Measurements from ENCODE around the gene ALOX12. TPM values are rescaled to one million over a fixed set of nuclear protein-coding genes. Genes with fewer than 3 reads are reported as not detected.

ALOX12 gene
- total RNA-seq, 4 donors from 2014 or later, result 0.25 TPM; not detected in 3

DNA sequence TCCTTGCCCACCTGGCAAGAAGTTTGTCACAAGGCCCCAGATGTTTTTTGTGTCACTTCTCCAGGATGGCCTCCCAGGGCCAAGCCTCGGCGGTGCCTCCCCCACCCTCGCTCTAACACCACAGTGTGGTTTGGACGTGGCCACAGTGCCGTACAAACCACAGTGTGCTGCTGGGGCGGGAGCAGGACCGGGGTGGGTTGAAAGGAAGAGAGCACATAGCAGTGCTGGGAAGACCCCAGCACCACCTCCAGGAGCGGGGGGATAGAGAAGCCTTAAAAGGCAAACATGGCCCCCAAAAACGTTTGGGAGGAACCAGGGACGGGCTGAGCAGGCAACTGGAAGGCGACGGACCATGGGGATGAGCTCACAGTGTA lies 22.0 kb downstream of the ALOX12 start:
- no peak for DNase-seq (ENCODE audit: low spot score)
- TF ChIP-seq, protein P1, sequence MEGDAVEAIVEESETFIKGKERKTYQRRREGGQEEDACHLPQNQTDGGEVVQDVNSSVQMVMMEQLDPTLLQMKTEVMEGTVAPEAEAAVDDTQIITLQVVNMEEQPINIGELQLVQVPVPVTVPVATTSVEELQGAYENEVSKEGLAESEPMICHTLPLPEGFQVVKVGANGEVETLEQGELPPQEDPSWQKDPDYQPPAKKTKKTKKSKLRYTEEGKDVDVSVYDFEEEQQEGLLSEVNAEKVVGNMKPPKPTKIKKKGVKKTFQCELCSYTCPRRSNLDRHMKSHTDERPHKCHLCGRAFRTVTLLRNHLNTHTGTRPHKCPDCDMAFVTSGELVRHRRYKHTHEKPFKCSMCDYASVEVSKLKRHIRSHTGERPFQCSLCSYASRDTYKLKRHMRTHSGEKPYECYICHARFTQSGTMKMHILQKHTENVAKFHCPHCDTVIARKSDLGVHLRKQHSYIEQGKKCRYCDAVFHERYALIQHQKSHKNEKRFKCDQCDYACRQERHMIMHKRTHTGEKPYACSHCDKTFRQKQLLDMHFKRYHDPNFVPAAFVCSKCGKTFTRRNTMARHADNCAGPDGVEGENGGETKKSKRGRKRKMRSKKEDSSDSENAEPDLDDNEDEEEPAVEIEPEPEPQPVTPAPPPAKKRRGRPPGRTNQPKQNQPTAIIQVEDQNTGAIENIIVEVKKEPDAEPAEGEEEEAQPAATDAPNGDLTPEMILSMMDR (IDR thresholded peaks at IDR 0.05), result no peak
- ATAC-seq (ENCODE audit: low FRiP score), result no peak

DNA sequence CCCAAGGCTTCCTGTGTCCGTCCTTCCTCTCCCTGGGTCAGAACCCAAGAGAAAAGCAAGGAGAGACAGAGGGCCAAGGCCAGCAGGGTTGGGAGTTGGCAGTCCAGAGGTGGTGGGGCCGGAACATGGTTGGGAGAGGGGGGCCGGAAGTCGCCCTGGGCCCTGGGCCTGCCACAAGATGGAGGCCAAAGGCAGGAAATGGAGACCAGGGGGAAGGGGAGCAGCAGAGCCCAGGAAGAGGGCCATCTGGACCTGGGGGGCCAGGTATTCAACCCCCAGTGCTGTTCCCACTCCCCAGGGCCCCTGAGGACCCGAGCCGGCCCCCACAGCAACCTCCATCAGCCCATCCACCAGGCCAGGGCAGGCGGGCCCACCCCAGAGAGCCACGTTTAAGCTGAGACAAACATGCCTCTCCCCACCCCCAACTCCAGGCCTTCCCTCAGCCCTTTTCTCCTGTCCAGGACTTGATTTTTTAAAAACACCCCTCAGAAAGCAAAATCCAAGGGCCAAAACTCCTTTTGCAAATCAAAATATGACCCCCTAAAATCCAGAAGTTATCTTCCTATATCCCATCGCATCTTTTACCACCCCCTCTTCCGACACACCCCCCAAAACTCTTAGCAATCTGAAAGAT lies 22.6 kb downstream of the ALOX12 start:
- ATAC-seq (ENCODE audit: low FRiP score) (no peak), DNase-seq (ENCODE audit: low spot score) (no peak)
- TF ChIP-seq, protein P1 (IDR thresholded peaks at IDR 0.05), result no peak

DNA sequence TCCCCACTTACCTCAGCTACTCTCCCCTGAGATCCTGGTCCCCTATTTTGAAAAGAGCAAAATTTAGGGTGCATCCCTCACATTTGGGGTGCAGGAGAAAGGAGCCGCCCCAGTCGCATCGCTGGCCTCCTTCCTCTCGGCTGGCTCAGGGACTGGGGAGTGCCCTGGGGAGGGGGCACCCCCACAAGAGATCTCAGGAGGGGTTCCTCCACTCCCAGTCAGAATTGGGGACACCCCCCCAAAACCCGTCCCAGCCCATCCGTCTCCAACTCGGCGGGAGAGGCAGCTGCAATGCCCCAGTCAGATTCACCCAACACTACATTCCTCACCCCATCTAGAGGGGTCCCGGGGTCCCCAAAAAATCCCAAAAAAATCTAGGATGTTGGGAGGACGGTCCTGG lies 23.5 kb downstream of the ALOX12 start:
- TF ChIP-seq, protein P1 (IDR thresholded peaks at IDR 0.05), result no peak
- ATAC-seq (ENCODE audit: low FRiP score) (no peak), DNase-seq (ENCODE audit: low spot score) (no peak)

DNA sequence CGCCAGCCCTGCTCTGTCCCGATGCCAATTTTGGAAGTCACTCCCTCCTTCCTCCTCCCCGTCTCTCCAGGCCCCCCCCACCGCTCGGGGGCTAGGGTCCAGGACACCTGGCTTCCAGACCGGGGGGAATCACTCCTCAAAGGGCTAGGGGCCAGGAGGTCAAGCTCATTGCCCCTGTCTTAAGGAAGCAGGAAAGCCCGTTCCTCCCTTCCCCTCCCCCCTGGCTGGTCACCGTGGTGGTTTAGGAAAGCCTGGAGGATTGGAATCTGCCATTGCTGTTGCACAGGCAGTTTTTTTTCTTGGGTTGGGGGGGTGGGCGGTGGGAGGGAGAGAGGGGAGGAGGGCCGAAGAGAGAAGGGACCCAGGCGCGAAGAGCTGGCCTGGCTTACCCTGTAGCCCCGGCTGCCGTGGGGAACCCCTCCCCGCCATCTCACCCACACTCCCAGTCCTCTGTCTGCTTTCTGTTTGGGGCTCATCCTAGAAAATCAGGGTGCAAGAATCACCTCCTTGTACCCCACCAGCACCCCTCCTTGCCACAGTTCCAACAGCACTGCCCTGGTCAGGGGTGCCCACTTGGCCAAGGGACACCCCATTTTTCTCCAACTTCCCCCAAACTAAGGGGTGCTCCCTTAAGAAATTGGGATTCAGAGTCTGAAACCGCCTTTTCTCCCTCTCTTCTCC lies 24.1 kb downstream of the ALOX12 start:
- ATAC-seq (ENCODE audit: low FRiP score), result no peak

DNA sequence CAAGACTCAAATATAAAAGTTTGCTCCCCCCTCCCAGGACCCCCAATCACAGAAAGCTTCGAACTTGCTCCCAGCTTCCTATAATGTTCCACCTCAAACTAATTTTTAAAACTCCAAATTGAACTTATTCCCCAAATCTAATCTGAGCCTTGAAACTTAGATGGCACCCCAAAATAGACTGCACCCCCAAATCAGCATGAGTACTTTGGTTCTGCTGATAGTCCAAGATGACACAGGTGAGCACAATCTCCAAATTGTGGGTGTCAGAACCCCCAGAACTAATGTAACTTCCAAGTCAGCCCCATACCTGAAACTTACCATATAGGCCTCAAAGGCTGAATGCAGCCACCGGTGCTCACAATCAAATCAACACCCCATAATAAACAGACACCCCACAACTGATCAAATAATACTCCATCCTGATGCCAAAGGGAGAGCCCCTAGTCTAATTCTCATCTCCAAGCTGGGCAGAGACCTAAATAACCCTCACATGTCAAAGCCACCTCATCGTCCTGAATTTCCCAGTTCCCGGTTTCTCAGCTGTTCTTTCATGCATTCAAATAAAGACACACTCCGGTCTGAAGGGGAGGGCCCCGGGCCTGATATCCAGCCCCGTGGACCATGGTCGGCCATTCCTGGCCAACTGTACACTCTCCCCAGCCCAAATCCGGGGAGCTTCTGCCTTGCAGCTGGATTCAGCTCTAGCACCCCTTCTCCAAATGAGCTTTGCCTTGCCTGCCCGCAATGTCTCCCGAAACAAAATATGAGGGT lies 25.2 kb downstream of the ALOX12 start:
- no peak for DNase-seq (ENCODE audit: low spot score)
- ATAC-seq (ENCODE audit: low FRiP score), result no peak
- TF ChIP-seq, protein P1 (IDR thresholded peaks at IDR 0.05), result no peak

More for the DNA sequence above, 24.1 kb downstream of the ALOX12 start:
- TF ChIP-seq, protein P1 (IDR thresholded peaks at IDR 0.05), result no peak
- DNase-seq (ENCODE audit: low spot score), result no peak

DNA sequence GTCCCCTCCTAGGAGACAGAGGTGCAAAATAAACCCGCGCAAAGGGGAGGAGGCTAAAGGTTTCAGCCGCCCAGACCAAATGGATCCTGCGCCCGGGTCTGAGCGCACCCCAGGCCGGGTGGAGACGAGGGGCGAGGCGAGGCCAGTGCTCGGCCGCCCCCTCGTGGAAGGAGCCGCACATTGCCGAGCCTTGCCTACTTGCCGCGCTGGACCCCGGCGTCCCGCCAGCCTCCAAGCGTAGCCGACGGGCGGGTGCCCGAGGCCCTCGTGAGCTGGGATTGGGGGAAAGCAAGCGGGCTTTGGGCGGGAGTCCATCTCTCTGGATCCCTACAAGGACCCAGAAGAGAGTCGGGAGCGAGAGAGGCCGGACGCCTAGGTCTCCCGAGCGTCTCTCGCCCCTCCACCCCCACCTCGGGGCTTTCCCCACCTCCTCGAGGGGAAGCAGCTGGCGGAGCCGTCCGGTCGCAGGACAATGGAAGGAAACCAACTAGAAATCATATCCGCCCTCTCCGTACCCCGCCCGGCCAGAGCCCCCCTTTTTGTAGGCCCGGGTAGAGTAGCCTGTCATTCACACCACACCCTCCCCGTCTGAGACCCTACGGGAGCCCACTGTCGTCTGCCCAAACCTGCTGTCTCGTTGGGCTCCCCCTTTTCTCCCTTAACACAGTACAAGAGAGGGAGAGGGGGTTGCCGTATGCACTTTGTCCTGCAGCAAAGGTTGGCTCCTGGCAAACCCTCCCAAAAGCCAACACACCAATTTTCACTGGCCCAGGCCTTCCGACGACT lies 26.3 kb downstream of the ALOX12 start:
- peak; percentile 55 for ATAC-seq (ENCODE audit: low FRiP score)
- TF ChIP-seq, protein P1 (IDR thresholded peaks at IDR 0.05), result peak in 2 of 3 donors; percentile 23 to 76
- peak; percentile 64 for DNase-seq (ENCODE audit: low spot score)
